Kidney epithelial cell (primary cell): Measurements from ENCODE around the gene ACSL3. TPM values are rescaled to one million over a fixed set of nuclear protein-coding genes. Genes with fewer than 3 reads are reported as not detected.

ENCODE experiments used
- DNase-seq: peaks from one replicate; pipeline ENCODE4 v3.0.0-alpha.2; 2010; ENCODE audit warnings: low read depth
- H3K27me3 ChIP-seq: 2 replicates; pipeline ENCODE4 v1.6.0; 2011; ENCODE audit warnings: low read length; ENCODE audit not compliant: control insufficient read depth, insufficient read depth
- H3K36me3 ChIP-seq: 2 replicates; pipeline ENCODE4 v1.5.1; 2011; ENCODE audit warnings: low read length; ENCODE audit not compliant: control insufficient read depth, insufficient read depth
- H3K4me3 ChIP-seq: 2 replicates; pipeline ENCODE4 v1.5.1; 2011; ENCODE audit warnings: low read depth, mild to moderate bottlenecking, control low read depth, low read length
- total RNA-seq: library from RNA; depleted of rRNA; stranded (reverse); fragments of >200 nt; gene quantifications from 2 replicates; pipeline ENCODE4 v1.2.3, GENCODE V29; 2015
- TF ChIP-seq, protein P1 (sequence below): IDR thresholded peaks from 2 replicates; pipeline ENCODE4 v1.5.1; 2011; ENCODE audit warnings: mild to moderate bottlenecking, moderate library complexity, low read length, control low read depth, inconsistent platforms; ENCODE audit not compliant: insufficient read depth, poor library complexity, severe bottlenecking

ACSL3 gene
- total RNA-seq, 1 donor from 2014 or later, result 98.6 TPM

DNA sequence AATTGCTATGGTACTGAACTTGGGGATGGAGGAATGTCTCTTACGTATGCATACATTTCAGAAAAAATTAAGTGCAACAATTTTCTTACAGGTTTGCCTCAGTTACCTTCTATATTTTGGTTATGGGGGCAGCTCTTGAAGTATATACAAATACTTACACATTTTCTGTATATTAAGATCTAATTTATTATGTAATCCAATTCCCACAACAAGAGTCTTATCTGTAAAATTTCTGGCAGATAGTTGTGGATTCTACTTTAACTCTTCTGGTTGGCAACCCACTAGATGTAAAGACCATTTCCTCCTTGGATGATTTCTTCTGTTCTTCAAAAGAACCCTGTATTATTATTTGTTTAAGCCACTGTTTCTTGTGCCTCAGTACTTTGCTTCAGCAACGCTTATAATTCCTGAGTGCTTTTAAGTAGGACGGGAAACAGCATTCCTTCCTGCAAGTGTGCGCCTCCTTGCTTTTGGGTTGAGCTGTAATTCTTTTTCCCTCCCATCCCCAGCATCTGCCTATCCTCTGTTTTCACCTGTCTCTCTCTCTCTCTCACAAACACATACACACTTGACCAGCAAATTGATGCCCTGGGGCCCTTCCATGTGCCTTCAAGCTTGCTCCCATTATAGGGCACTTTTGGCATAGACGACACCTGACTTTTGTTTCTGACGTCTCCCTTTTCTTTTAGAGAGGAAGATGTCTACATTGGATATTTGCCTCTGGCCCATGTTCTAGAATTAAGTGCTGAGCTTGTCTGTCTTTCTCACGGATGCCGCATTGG, 61.4 kb downstream of the ACSL3 start:
- Histone ChIP-seq H3K27me3 (no peaks in the 10 kb centered on the region), H3K36me3 (peaks cover 2% of the 10 kb centered on the region), H3K4me3 (no peak overlapping the region)
- no peak for DNase-seq
- TF ChIP-seq, protein P1, sequence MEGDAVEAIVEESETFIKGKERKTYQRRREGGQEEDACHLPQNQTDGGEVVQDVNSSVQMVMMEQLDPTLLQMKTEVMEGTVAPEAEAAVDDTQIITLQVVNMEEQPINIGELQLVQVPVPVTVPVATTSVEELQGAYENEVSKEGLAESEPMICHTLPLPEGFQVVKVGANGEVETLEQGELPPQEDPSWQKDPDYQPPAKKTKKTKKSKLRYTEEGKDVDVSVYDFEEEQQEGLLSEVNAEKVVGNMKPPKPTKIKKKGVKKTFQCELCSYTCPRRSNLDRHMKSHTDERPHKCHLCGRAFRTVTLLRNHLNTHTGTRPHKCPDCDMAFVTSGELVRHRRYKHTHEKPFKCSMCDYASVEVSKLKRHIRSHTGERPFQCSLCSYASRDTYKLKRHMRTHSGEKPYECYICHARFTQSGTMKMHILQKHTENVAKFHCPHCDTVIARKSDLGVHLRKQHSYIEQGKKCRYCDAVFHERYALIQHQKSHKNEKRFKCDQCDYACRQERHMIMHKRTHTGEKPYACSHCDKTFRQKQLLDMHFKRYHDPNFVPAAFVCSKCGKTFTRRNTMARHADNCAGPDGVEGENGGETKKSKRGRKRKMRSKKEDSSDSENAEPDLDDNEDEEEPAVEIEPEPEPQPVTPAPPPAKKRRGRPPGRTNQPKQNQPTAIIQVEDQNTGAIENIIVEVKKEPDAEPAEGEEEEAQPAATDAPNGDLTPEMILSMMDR, result no peak

DNA sequence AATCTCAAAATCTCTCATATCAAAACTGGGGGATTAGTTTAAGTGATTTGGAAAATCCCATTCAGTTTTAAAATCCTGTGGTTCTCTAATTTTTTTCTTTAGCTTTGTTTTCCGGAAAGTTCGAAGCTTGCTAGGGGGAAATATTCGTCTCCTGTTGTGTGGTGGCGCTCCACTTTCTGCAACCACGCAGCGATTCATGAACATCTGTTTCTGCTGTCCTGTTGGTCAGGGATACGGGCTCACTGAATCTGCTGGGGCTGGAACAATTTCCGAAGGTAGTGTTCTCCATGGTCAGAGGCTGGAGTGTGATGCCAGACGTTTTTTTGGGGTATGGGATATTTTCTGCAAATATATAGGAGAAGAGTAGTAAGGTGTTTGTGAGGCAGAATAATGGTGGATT, 66.1 kb downstream of the ACSL3 start:
- DNase-seq, result no peak
- TF ChIP-seq, protein P1, result no peak
- no peak overlapping the region for H3K4me3 ChIP-seq
- H3K27me3 ChIP-seq, result no peaks in the 10 kb centered on the region
- H3K36me3 ChIP-seq, result peaks cover 2% of the 10 kb centered on the region

DNA sequence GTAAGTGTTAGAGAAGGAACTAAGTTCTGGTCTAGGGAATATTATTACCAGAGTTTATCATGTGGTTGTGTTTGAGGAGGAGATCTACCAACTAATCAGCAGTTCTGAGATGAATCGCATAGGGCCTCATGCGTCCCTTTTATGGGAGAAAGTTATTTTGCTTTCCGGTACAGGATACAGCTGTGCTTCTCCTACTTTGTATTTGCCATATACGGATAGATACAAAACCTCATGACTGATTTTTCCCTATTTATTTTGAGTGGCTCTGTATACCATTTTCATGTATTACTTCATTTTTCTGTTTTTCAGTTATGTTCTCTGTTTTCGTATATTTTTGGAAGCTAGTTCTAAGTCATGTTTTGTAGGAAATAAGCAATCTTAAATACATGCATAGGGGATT, 66.8 kb downstream of the ACSL3 start:
- TF ChIP-seq, protein P1, result no peak
- Histone ChIP-seq H3K4me3 (no peak overlapping the region), H3K36me3 (no peaks in the 10 kb centered on the region), H3K27me3 (no peaks in the 10 kb centered on the region)
- no peak for DNase-seq

DNA sequence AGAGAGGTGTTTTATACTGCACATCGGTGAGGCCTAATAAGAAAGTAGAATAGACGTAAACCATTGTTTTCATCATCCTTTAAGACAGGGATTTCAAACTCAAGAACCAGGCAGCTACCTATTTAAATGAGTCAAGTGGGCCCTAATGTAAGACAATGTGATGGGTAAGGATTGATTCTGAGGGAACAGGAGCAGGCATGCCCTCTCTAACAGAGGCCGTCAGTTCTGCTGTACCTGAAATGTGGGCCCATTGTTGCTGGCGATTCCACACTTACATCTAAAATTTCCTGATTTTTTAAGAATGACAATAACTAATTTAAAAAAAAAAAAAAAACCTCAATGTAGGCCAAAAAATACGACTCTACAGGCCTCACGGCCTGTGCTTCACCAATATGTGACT, 67.5 kb downstream of the ACSL3 start:
- TF ChIP-seq, protein P1, result no peak
- H3K4me3 ChIP-seq, result no peak overlapping the region
- no peak for DNase-seq
- no peaks in the 10 kb centered on the region for H3K36me3 ChIP-seq
- H3K27me3 ChIP-seq, result no peaks in the 10 kb centered on the region

DNA sequence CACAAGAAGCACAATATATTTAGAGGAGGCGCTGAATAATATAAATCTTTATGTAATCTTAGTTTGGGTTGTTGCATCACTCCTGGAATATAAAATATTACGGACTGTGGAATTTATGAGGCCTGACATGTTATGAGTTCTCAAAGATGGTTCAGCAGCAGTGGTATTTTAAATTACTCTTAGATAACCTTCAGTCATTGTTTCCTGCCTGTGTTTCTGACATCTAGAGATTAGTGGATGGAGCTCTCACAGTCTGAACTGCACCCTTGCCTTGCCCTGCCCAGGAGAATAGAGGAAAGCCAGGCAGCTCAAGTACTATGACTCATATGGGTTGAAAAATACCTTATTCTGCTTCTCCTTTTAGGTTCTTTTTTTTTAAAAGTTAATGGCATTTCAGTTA, 70.0 kb downstream of the ACSL3 start:
- TF ChIP-seq, protein P1, result no peak
- DNase-seq, result no peak
- Histone ChIP-seq H3K27me3 (no peaks in the 10 kb centered on the region), H3K4me3 (no peak overlapping the region), H3K36me3 (peaks cover 2% of the 10 kb centered on the region)

DNA sequence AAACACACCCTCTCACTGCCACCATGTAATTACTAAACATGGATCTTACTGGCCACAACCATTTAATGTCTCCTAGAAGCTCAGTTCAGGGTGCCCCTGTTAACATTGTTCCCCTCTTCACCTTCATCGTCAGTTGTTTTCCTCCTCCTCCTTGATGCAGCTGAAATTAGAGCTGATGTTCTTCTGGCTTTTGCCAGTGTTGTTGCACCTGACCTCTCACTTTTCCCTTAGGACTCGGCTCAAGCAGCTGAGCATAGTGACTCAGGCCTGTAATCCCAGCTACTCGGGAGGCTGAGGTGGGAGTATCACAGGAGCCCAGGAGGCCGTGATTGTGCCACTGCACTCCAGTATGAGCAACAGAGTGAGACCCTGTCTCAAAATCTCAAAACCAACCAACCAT, 70.8 kb downstream of the ACSL3 start:
- Histone ChIP-seq H3K27me3 (no peaks in the 10 kb centered on the region), H3K36me3 (peaks cover 2% of the 10 kb centered on the region), H3K4me3 (no peak overlapping the region)
- DNase-seq, result no peak
- TF ChIP-seq, protein P1, result no peak
